Parathyroid adenoma (tissue), 2 donors: ENCODE measurements around the gene CBS.

Experiments
- H2AFZ ChIP-seq: fragments of 300-600 bp; sonication (generic); one replicate; pipeline ENCODE4 v1.7.0; 2017; ENCODE audit warnings: antibody characterized with exemption, mild to moderate bottlenecking
- H3K27ac ChIP-seq: fragments of 300-600 bp; sonication (generic); one replicate; pipeline ENCODE4 v1.7.0; 2017
- H3K27me3 ChIP-seq: fragments of 300-600 bp; sonication (generic); one replicate; pipeline ENCODE4 v1.7.0; 2017; ENCODE audit warnings: low read length; ENCODE audit not compliant: control insufficient read depth, insufficient read depth
- H3K36me3 ChIP-seq: fragments of 300-600 bp; sonication (generic); one replicate; pipeline ENCODE4 v1.7.0; 2017; ENCODE audit warnings: low read length; ENCODE audit not compliant: control insufficient read depth, insufficient read depth
- H3K4me1 ChIP-seq: fragments of 300-600 bp; sonication (generic); one replicate; pipeline ENCODE4 v1.7.0; 2017; ENCODE audit warnings: control low read depth
- H3K4me2 ChIP-seq: fragments of 300-600 bp; sonication (generic); one replicate; pipeline ENCODE4 v1.7.0; 2017; ENCODE audit warnings: low read length
- H3K4me3 ChIP-seq: fragments of 300-600 bp; sonication (generic); one replicate; pipeline ENCODE4 v1.7.0; 2017; ENCODE audit warnings: low read depth, low read length
- H3K79me2 ChIP-seq: fragments of 300-600 bp; sonication (generic); one replicate; pipeline ENCODE4 v1.7.0; 2017; ENCODE audit warnings: control low read depth
- H3K9ac ChIP-seq: fragments of 300-600 bp; sonication (generic); one replicate; pipeline ENCODE4 v1.7.0; 2017; ENCODE audit warnings: mild to moderate bottlenecking
- H3K9me3 ChIP-seq: fragments of 300-600 bp; sonication (generic); one replicate; pipeline ENCODE4 v1.7.0; 2017; ENCODE audit warnings: low read length; ENCODE audit not compliant: control insufficient read depth
- TF ChIP-seq, protein P1 (sequence below): fragments of 300-600 bp; sonication (generic); IDR thresholded peaks from one replicate; pipeline ENCODE4 v1.7.0; 2017; ENCODE audit warnings: antibody characterized with exemption, mild to moderate bottlenecking
- donor health status: primary hyperparathyroidism.

The CBS gene

DNA sequence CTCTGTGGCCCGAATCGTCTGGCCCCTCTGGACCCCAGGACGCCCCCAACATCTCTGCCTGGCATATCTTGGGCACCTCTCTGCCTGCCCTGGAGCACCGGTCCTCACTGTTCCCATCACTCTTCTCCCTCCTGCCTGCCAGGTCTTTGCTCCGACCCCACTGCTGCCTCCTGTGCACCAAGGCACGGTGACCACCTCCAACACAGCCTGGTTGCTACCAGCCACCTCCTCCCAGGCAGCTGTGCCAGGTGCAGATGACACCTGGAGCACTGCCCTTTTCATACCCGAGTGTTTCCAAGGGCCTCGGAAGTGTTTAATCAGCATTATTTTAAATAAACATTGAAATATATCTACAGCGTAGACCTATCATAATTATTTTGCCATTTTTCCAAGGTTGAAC lies 70.0 kb downstream of the CBS start:
- TF ChIP-seq, protein P1, sequence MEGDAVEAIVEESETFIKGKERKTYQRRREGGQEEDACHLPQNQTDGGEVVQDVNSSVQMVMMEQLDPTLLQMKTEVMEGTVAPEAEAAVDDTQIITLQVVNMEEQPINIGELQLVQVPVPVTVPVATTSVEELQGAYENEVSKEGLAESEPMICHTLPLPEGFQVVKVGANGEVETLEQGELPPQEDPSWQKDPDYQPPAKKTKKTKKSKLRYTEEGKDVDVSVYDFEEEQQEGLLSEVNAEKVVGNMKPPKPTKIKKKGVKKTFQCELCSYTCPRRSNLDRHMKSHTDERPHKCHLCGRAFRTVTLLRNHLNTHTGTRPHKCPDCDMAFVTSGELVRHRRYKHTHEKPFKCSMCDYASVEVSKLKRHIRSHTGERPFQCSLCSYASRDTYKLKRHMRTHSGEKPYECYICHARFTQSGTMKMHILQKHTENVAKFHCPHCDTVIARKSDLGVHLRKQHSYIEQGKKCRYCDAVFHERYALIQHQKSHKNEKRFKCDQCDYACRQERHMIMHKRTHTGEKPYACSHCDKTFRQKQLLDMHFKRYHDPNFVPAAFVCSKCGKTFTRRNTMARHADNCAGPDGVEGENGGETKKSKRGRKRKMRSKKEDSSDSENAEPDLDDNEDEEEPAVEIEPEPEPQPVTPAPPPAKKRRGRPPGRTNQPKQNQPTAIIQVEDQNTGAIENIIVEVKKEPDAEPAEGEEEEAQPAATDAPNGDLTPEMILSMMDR = no peak
- Histone ChIP-seq H3K4me1 (no peaks in the 10 kb centered on the region), H3K9ac (no peak overlapping the region), H2AFZ (no peak overlapping the region), H3K9me3 (no peaks in the 10 kb centered on the region), H3K4me3 (no peak overlapping the region), H3K36me3 (no peaks in the 10 kb centered on the region), H3K27ac (no peak overlapping the region), H3K79me2 (no peaks in the 10 kb centered on the region), H3K27me3 (no peaks in the 10 kb centered on the region), H3K4me2 (no peak overlapping the region)

DNA sequence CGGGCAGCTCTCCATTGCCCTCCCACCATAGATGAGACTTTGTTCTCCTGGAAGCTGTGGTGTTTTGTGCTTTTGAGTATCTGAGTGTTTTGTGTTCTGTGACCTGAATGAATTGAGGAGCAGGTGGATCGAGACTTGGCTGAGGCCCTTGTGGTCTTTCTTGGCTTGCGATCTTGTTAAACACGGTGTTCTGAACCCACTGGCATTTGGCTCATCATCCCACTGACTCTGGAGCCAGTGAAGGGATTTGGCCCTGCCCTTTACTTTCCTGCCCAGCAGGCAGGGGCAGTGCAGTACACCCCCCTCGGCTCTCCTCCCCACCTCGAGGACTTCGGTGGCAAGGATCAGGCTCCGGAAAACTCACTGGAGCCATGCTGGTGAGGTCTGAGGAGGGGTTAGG lies 70.7 kb downstream of the CBS start:
- Histone ChIP-seq H3K9me3 (no peaks in the 10 kb centered on the region), H3K4me1 (no peaks in the 10 kb centered on the region), H3K4me3 (no peak overlapping the region), H3K4me2 (no peak overlapping the region), H3K36me3 (no peaks in the 10 kb centered on the region), H3K9ac (no peak overlapping the region), H3K79me2 (peaks cover 2% of the 10 kb centered on the region), H3K27ac (no peak overlapping the region), H2AFZ (no peak overlapping the region), H3K27me3 (no peaks in the 10 kb centered on the region)
- TF ChIP-seq, protein P1 = no peak
